ENCODE data around the gene SUGT1.
A peak's percentile ranks its signal among the peaks of the same experiment; 100 is the strongest.
"Not testable (repeated sequence)": the region's sequence is repeated elsewhere in the genome, so short reads cannot be mapped to it uniquely, and the experiment has no call there.

The SUGT1 gene

DNA sequence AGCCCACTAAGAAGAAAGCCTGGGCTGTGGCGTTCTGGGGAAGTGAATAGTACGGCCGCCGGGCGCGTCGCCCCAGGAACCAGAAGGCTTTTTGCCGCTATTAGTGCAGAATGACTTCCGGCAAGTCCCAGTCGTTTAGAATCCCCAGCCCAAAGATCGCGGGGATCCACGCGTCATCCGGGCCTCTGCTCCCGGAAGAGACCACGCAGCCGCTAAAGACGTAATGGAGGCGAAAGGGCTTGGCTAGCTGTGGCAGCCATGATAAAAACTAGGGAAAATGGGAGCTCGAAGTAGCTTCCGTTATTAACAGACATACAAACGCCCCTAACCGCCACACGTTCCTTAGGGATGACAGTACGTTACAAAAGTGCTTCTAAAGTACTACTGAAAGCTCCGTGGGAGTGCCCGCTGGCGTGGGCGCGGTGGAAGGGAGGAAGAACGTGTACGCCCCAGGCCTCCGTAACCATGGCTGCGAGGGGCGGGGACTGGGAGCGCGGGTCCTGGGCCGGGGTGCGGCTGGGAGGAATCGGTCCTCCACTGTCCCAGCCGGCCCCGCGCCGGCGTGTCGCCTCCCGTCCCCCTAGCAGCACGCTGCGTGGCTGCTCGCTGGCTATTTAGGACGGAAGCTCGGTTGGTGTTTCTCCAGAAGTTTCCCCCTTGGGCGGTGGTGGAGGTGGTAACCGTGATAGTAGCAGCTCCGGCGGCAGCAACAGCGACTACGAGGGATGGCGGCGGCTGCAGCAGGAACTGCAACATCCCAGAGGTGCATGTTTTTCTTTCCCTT, at the start of gene SUGT1:
SUGT1 (plus strand) TSS at position 641 of the 784 bp plus-strand sequence; CDS start at position 726, 85 bp downstream.
- H3K27me3 ChIP-seq (ENCODE audit: low read length), result no peaks in the 10 kb centered on the region
- H3K36me3 ChIP-seq (ENCODE audit: low read length), result no peaks in the 10 kb centered on the region
- H3K9me2 ChIP-seq (replicated peaks; ENCODE audit: insufficient read depth, low read length), result no peaks in the 10 kb centered on the region
- H3K79me2 ChIP-seq (ENCODE audit: insufficient read depth, low read length), result peaks cover 67% of the 10 kb centered on the region
- H4K20me1 ChIP-seq (ENCODE audit: low read depth, low read length), result no peaks in the 10 kb centered on the region
- TF ChIP-seq EZH2phosphoT487 (conservative IDR thresholded peaks at IDR 0.05; ENCODE audit: low read length), result no peak
- peak; percentile 56 for TF ChIP-seq CTCF (IDR thresholded peaks at IDR 0.05; ENCODE audit: insufficient read depth, low read length, poor library complexity, severe bottlenecking)
- H3F3A ChIP-seq (ENCODE audit: insufficient read depth), result no peaks in the 10 kb centered on the region
- peak within 1 kb of the TSS; percentile 86 for H2AFZ ChIP-seq (ENCODE audit: low read depth, low read length, severe bottlenecking)
- H3K4me2 ChIP-seq (ENCODE audit: low read depth, low read length, poor library complexity, severe bottlenecking), result peak within 1 kb of the TSS; percentile 96
- no peaks in the 10 kb centered on the region for H3K9me3 ChIP-seq (ENCODE audit: insufficient read depth, low read length)
- peak within 1 kb of the TSS; percentile 90 for H3K9ac ChIP-seq (ENCODE audit: low read length)
- peak within 1 kb of the TSS; percentile 97 for H3K4me3 ChIP-seq (ENCODE audit: insufficient read depth, low read length, poor library complexity, severe bottlenecking)
- peak within 1 kb of the TSS; percentile 75 for H3K27ac ChIP-seq (ENCODE audit: low read depth, low read length)

DNA sequence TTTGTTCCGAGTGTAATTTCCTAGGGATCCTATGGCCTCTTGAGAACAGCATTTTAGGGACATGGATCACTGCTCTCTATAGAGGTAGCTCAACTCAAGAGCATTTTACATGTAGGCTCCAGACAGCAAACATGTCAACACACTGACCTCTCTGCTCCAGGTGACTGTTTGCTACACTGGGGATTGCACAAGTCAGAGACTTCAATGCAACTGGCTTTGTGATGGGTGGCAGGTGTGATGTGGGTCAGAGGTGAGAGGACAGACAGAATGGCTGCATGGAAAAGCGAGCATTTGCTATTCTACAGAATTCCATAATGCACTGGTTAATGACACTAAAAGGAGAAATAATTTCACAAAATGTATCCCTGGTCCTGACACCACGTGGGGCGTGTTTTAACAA, 49.3 kb upstream of the SUGT1 start:
- not testable (repeated sequence) for H2AFZ ChIP-seq (ENCODE audit: low read depth, low read length, severe bottlenecking); H3K27ac ChIP-seq (ENCODE audit: low read depth, low read length); H3K4me2 ChIP-seq (ENCODE audit: low read depth, low read length, poor library complexity, severe bottlenecking); H4K20me1 ChIP-seq (ENCODE audit: low read depth, low read length); H3K9me3 ChIP-seq (ENCODE audit: insufficient read depth, low read length); H3K9ac ChIP-seq (ENCODE audit: low read length); H3K27me3 ChIP-seq (ENCODE audit: low read length); H3F3A ChIP-seq (ENCODE audit: insufficient read depth); H3K9me2 ChIP-seq (replicated peaks; ENCODE audit: insufficient read depth, low read length); H3K36me3 ChIP-seq (ENCODE audit: low read length); H3K79me2 ChIP-seq (ENCODE audit: insufficient read depth, low read length); H3K4me3 ChIP-seq (ENCODE audit: insufficient read depth, low read length, poor library complexity, severe bottlenecking)

DNA sequence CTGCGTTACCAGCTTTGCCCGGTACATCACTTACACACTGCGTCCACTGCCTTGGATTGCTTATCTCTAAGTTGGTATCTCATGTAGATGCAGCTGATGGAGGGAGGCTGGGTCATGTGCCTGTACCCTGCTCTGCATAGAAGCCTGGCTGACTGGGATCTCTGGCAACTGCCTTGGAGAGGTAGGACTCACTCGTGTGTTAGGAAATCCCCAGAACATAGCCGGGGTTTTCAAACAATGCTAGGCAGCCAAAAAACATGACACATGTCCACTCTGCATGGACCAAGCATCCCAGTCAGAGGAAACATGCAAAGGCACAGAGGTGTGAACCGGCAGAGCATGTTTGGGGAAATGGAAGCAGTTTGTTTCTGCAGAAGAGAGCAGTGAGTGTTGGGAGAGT, 46.5 kb upstream of the SUGT1 start:
- not testable (repeated sequence) for H3K27ac ChIP-seq (ENCODE audit: low read depth, low read length)

DNA sequence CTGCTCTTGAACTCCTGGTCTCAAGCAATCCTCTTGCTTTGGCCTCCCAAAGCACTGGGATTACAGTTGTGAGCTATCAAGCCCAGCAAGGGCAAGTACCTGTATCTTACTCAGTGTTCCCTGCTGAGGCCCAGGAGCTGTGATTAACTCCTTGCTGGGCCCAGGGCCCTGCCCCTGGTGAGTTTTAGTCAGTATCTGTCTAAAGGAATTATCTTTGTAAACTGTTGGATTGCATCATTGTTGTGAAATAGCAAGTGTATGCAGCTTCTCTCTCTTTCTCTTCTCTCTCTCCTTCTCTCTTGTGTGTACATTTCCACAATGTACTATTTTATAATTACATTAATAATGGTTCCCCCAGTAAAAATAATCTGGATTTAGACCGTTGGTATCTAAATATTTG, 45.8 kb upstream of the SUGT1 start:
- H3K9me2 ChIP-seq (replicated peaks; ENCODE audit: insufficient read depth, low read length); H3K9me3 ChIP-seq (ENCODE audit: insufficient read depth, low read length); H3K4me3 ChIP-seq (ENCODE audit: insufficient read depth, low read length, poor library complexity, severe bottlenecking); H2AFZ ChIP-seq (ENCODE audit: low read depth, low read length, severe bottlenecking); H3K36me3 ChIP-seq (ENCODE audit: low read length); H4K20me1 ChIP-seq (ENCODE audit: low read depth, low read length); H3K4me2 ChIP-seq (ENCODE audit: low read depth, low read length, poor library complexity, severe bottlenecking); H3K9ac ChIP-seq (ENCODE audit: low read length); H3F3A ChIP-seq (ENCODE audit: insufficient read depth); H3K27me3 ChIP-seq (ENCODE audit: low read length); H3K27ac ChIP-seq (ENCODE audit: low read depth, low read length); H3K79me2 ChIP-seq (ENCODE audit: insufficient read depth, low read length): not testable (repeated sequence)

More for the DNA sequence above, 46.5 kb upstream of the SUGT1 start:
- not testable (repeated sequence) for H3K27me3 ChIP-seq (ENCODE audit: low read length); H3K9me3 ChIP-seq (ENCODE audit: insufficient read depth, low read length); H3K9ac ChIP-seq (ENCODE audit: low read length); H3K79me2 ChIP-seq (ENCODE audit: insufficient read depth, low read length); H3F3A ChIP-seq (ENCODE audit: insufficient read depth); H3K36me3 ChIP-seq (ENCODE audit: low read length); H4K20me1 ChIP-seq (ENCODE audit: low read depth, low read length); H2AFZ ChIP-seq (ENCODE audit: low read depth, low read length, severe bottlenecking); H3K9me2 ChIP-seq (replicated peaks; ENCODE audit: insufficient read depth, low read length); H3K4me2 ChIP-seq (ENCODE audit: low read depth, low read length, poor library complexity, severe bottlenecking); H3K4me3 ChIP-seq (ENCODE audit: insufficient read depth, low read length, poor library complexity, severe bottlenecking)

GRCh38 chr13:52608184-52608583, 44.5 kb upstream of the SUGT1 start:
- not testable (repeated sequence) for H3K27me3 ChIP-seq (ENCODE audit: low read length); H2AFZ ChIP-seq (ENCODE audit: low read depth, low read length, severe bottlenecking); H3K79me2 ChIP-seq (ENCODE audit: insufficient read depth, low read length)

More at GRCh38 chr13:52608184-52608583, 44.5 kb upstream of the SUGT1 start:
- not testable (repeated sequence) for H3K4me3 ChIP-seq (ENCODE audit: insufficient read depth, low read length, poor library complexity, severe bottlenecking); H3F3A ChIP-seq (ENCODE audit: insufficient read depth); H3K36me3 ChIP-seq (ENCODE audit: low read length); H3K9ac ChIP-seq (ENCODE audit: low read length); H3K4me2 ChIP-seq (ENCODE audit: low read depth, low read length, poor library complexity, severe bottlenecking); H3K9me3 ChIP-seq (ENCODE audit: insufficient read depth, low read length); H3K9me2 ChIP-seq (replicated peaks; ENCODE audit: insufficient read depth, low read length); H3K27ac ChIP-seq (ENCODE audit: low read depth, low read length); H4K20me1 ChIP-seq (ENCODE audit: low read depth, low read length)
